ENCODE measurements around the gene SNRNP25. TPM values are rescaled to one million over a fixed set of nuclear protein-coding genes. Genes with fewer than 3 reads are reported as not detected.

The SNRNP25 gene
- total and polyA plus RNA-seq, 3 donors from 2014 or later = 12.8 to 26.9 (median 17.5) TPM

- TF ChIP-seq CTCF (IDR thresholded peaks at IDR 0.05) (no peak), POLR2A (IDR thresholded peaks at IDR 0.05) (no peak)
- no peak for DNase-seq
- intact Hi-C loops (cut with DNase I; ENCODE audit: low total_unique reads) = no loop called here
- 89% methylated on average over 11 of the region's 11 CpGs for WGBS, 2 donors
- peaks cover 4% of the 10 kb centered on the region for H3K4me1 ChIP-seq
- H3K27ac ChIP-seq = no peak overlapping the region
- no peaks in the 10 kb centered on the region for H3K27me3 ChIP-seq
- no peaks in the 10 kb centered on the region for H3K9me3 ChIP-seq
- H3K4me3 ChIP-seq = no peak overlapping the region
- no peaks in the 10 kb centered on the region for H3K36me3 ChIP-seq (ENCODE audit: low read depth, missing control alignments)
Observed at GRCh38 chr16:55571-56136, 2.0 kb downstream of the SNRNP25 start.

GRCh38 chr16:56231-56927, 2.8 kb downstream of the SNRNP25 start:
- H3K27ac ChIP-seq = no peak overlapping the region
- intact Hi-C loops (cut with DNase I; ENCODE audit: low total_unique reads) = no loop called here
- WGBS, 2 donors = 88 to 94% methylated on average over 7 to 17 of the region's 17 CpGs
- DNase-seq = no peak
- H3K36me3 ChIP-seq (ENCODE audit: low read depth, missing control alignments) = no peaks in the 10 kb centered on the region
- H3K9me3 ChIP-seq = no peaks in the 10 kb centered on the region
- H3K27me3 ChIP-seq = no peaks in the 10 kb centered on the region
- H3K4me3 ChIP-seq = no peak overlapping the region
- peaks cover 4% of the 10 kb centered on the region for H3K4me1 ChIP-seq
- TF ChIP-seq POLR2A (IDR thresholded peaks at IDR 0.05) (no peak), CTCF (IDR thresholded peaks at IDR 0.05) (no peak)

- no peaks in the 10 kb centered on the region for H3K36me3 ChIP-seq (ENCODE audit: low read depth, missing control alignments)
Observed at GRCh38 chr16:57711-58110, 4.1 kb downstream of the SNRNP25 start.

GRCh38 chr16:58491-59439, 5.1 kb downstream of the SNRNP25 start:
- Histone ChIP-seq H3K4me3 (no peak overlapping the region), H3K4me1 (peaks cover 4% of the 10 kb centered on the region), H3K36me3 (ENCODE audit: low read depth, missing control alignments) (no peaks in the 10 kb centered on the region), H3K27me3 (no peaks in the 10 kb centered on the region), H3K9me3 (no peaks in the 10 kb centered on the region), H3K27ac (no peak overlapping the region)
- 87 to 89% methylated on average over 23 to 29 of the region's 29 CpGs for WGBS, 2 donors
- TF ChIP-seq POLR2A (IDR thresholded peaks at IDR 0.05) (no peak), CTCF (IDR thresholded peaks at IDR 0.05) (no peak)
- DNase-seq = no peak
- intact Hi-C loops (cut with DNase I; ENCODE audit: low total_unique reads) = no loop called here

More at GRCh38 chr16:57711-58110, 4.1 kb downstream of the SNRNP25 start:
- TF ChIP-seq CTCF (IDR thresholded peaks at IDR 0.05) (no peak), POLR2A (IDR thresholded peaks at IDR 0.05) (no peak)
- no peak for DNase-seq
- H3K9me3 ChIP-seq = no peaks in the 10 kb centered on the region
- 75 to 78% methylated on average over 4 to 8 of the region's 8 CpGs for WGBS, 2 donors
- H3K4me3 ChIP-seq = no peak overlapping the region
- H3K27me3 ChIP-seq = no peaks in the 10 kb centered on the region
- intact Hi-C loops (cut with DNase I; ENCODE audit: low total_unique reads) = no loop called here
- peaks cover 4% of the 10 kb centered on the region for H3K4me1 ChIP-seq
- H3K27ac ChIP-seq = no peak overlapping the region
